Small intestine (tissue), 7 donors: Measurements from ENCODE around the gene THBS1. TPM values are rescaled to one million over a fixed set of nuclear protein-coding genes. Genes with fewer than 3 reads are reported as not detected.
A peak's percentile ranks its signal among the peaks of the same experiment; 100 is the strongest.

Experiments used
- DNase-seq, 2 donors: peaks; one replicate each; pipeline versions ENCODE4 v3.0.0 to v3.0.0-alpha.2; 2013
- FAIRE-seq: peaks from 2 replicates; lab custom pipeline; 2012; peaks lifted over from hg19 to GRCh38; lab: Jason Lieb, UNC
- H3K27ac ChIP-seq, 3 donors: one replicate each; pipeline ENCODE4 v1.5.1; 2013; ENCODE audit warnings: low read length in 2 of 3, mild to moderate bottlenecking in 2 of 3, control low read depth in 1 of 3, inconsistent platforms in 1 of 3, low read depth in 1 of 3, moderate library complexity in 1 of 3
- H3K27me3 ChIP-seq, 3 donors: one replicate each; pipeline ENCODE4 v1.6.1; 2013; ENCODE audit warnings: low read length in 3 of 3, inconsistent platforms in 1 of 3; ENCODE audit not compliant: control insufficient read depth in 3 of 3, insufficient read depth in 3 of 3
- H3K36me3 ChIP-seq, 3 donors: one replicate each; pipeline ENCODE4 v1.6.1; 2013; ENCODE audit warnings: low read length in 3 of 3, inconsistent platforms in 1 of 3, low read depth in 1 of 3, mild to moderate bottlenecking in 1 of 3, moderate library complexity in 1 of 3; ENCODE audit not compliant: control insufficient read depth in 3 of 3, insufficient read depth in 2 of 3
- H3K4me1 ChIP-seq, 3 donors: one replicate each; pipeline ENCODE4 v1.6.1; 2013; ENCODE audit warnings: low read length in 2 of 3, inconsistent platforms in 1 of 3, low read depth in 1 of 3, mild to moderate bottlenecking in 1 of 3, moderate library complexity in 1 of 3; ENCODE audit not compliant: control insufficient read depth in 3 of 3, insufficient read depth in 2 of 3
- H3K4me3 ChIP-seq, 3 donors: one replicate each; pipeline ENCODE4 v1.5.1; 2013; ENCODE audit warnings: low read length in 3 of 3, control low read depth in 1 of 3, inconsistent platforms in 1 of 3, low read depth in 1 of 3, mild to moderate bottlenecking in 1 of 3, moderate library complexity in 1 of 3
- H3K9me3 ChIP-seq, 2 donors: one replicate each; pipeline ENCODE4 v1.6.1; 2013; ENCODE audit warnings: low read depth in 1 of 2, low read length in 1 of 2; ENCODE audit not compliant: control insufficient read depth in 2 of 2, insufficient read depth in 1 of 2
- WGBS, 3 donors: extraction: QIAGEN DNeasy Blood & Tissue Kit; methylation state at CpG; one replicate each; pipeline ENCODE4 v1.1.7; 2013; 5-methylcytosine and 5-hydroxymethylcytosine counted together
- polyA plus RNA-seq, 4 donors: library from polyadenylated mRNA; stranded (reverse) in 3 of 4; unstranded in 1 of 4; fragments of 200-250 nt in 3 of 4; fragments of 120-200 nt in 1 of 4; gene quantifications; one replicate each; pipeline versions ENCODE4 v1.2.1 to v1.2.3, GENCODE V29; 2013
- donor health status: healthy with polysubstance abuse.
- donor health status: control.
- donor health status: control.
- donor health status: Bipolar disorder and iron deficiency.
- donor health status: healthy.

The THBS1 gene
- polyA plus RNA-seq, 4 donors: 2.0 to 69.8 (median 34.3) TPM

- Histone ChIP-seq H3K36me3 (no peaks in the 10 kb centered on the region), H3K27ac (peak overlapping the region; percentile 6 to 80 (median 71)), H3K9me3 (peaks cover 0 to 4% of the 10 kb centered on the region in 2 donors), H3K4me3 (no peak overlapping the region), H3K4me1 (peaks cover 0 to 10% (median 8%) of the 10 kb centered on the region in 3 donors), H3K27me3 (no peaks in the 10 kb centered on the region)
- DNase-seq (peak in 1 of 2 donors; percentile 54), FAIRE-seq (no peak)
- WGBS, 3 donors: 14 to 42% (median 27%) methylated on average over 4 of the region's 4 CpGs
Observed at GRCh38 chr15:39623529-39623931, 42.7 kb downstream of the THBS1 start.

- Histone ChIP-seq H3K9me3 (peaks cover 0 to 4% of the 10 kb centered on the region in 2 donors), H3K4me1 (peaks cover 0 to 17% (median 15%) of the 10 kb centered on the region in 3 donors), H3K27ac (peak overlapping the region; percentile 25 to 95 (median 67)), H3K27me3 (no peaks in the 10 kb centered on the region), H3K36me3 (no peaks in the 10 kb centered on the region), H3K4me3 (no peak overlapping the region)
- FAIRE-seq (no peak), DNase-seq (peak in 1 of 2 donors; percentile 60)
- 48 to 80% (median 78%) methylated on average over 6 of the region's 6 CpGs for WGBS, 3 donors
Observed at GRCh38 chr15:39624806-39625205, 43.9 kb downstream of the THBS1 start.

GRCh38 chr15:39625451-39625850, 44.6 kb downstream of the THBS1 start:
- peaks cover 0 to 17% (median 15%) of the 10 kb centered on the region in 3 donors for H3K4me1 ChIP-seq
- H3K27ac ChIP-seq: peak overlapping the region; percentile 25 to 86 (median 67)
- H3K4me3 ChIP-seq: no peak overlapping the region
- FAIRE-seq (no peak), DNase-seq (no peak)
- no peaks in the 10 kb centered on the region for H3K27me3 ChIP-seq
- H3K9me3 ChIP-seq: peaks cover 0 to 4% of the 10 kb centered on the region in 2 donors
- no peaks in the 10 kb centered on the region for H3K36me3 ChIP-seq
- WGBS, 3 donors: 45 to 68% (median 63%) methylated on average over 4 of the region's 4 CpGs

GRCh38 chr15:39625856-39626255, 45.0 kb downstream of the THBS1 start:
- DNase-seq (no peak), FAIRE-seq (no peak)
- Histone ChIP-seq H3K27ac (peak overlapping the region; percentile 25 to 67 (median 32)), H3K27me3 (no peaks in the 10 kb centered on the region), H3K4me3 (no peak overlapping the region), H3K36me3 (no peaks in the 10 kb centered on the region), H3K9me3 (peaks cover 0 to 4% of the 10 kb centered on the region in 2 donors), H3K4me1 (peaks cover 0 to 17% (median 15%) of the 10 kb centered on the region in 3 donors)

- Histone ChIP-seq H3K4me1 (peaks cover 0 to 17% (median 15%) of the 10 kb centered on the region in 3 donors), H3K36me3 (no peaks in the 10 kb centered on the region), H3K9me3 (peaks cover 0 to 4% of the 10 kb centered on the region in 2 donors), H3K4me3 (no peak overlapping the region), H3K27me3 (no peaks in the 10 kb centered on the region), H3K27ac (peak overlapping the region in 2 of 3 donors; percentile 54 to 72)
- DNase-seq: no peak
- FAIRE-seq: no peak
- 88 to 94% (median 93%) methylated on average over 3 of the region's 3 CpGs for WGBS, 3 donors
Observed at GRCh38 chr15:39627451-39628143, 46.7 kb downstream of the THBS1 start.

GRCh38 chr15:39628144-39628508, 47.2 kb downstream of the THBS1 start:
- H3K36me3 ChIP-seq: no peaks in the 10 kb centered on the region
- DNase-seq (no peak), FAIRE-seq (no peak)
- WGBS, 3 donors: 74 to 82% (median 74%) methylated on average over 5 of the region's 5 CpGs
- H3K9me3 ChIP-seq: peaks cover 0 to 4% of the 10 kb centered on the region in 2 donors
- H3K4me3 ChIP-seq: no peak overlapping the region
- H3K27ac ChIP-seq: peak overlapping the region in 2 of 3 donors; percentile 71 to 72
- peaks cover 0 to 17% (median 11%) of the 10 kb centered on the region in 3 donors for H3K4me1 ChIP-seq
- H3K27me3 ChIP-seq: no peaks in the 10 kb centered on the region

GRCh38 chr15:39628546-39629257, 47.8 kb downstream of the THBS1 start:
- peaks cover 0 to 17% (median 11%) of the 10 kb centered on the region in 3 donors for H3K4me1 ChIP-seq
- H3K4me3 ChIP-seq: no peak overlapping the region
- peaks cover 0 to 4% of the 10 kb centered on the region in 2 donors for H3K9me3 ChIP-seq
- no peak for DNase-seq
- no peak for FAIRE-seq
- no peaks in the 10 kb centered on the region for H3K27me3 ChIP-seq
- H3K27ac ChIP-seq: peak overlapping the region; percentile 42 to 81 (median 71)
- 61 to 82% (median 80%) methylated on average over 9 of the region's 9 CpGs for WGBS, 3 donors
- H3K36me3 ChIP-seq: no peaks in the 10 kb centered on the region

GRCh38 chr15:39629371-39629770, 48.5 kb downstream of the THBS1 start:
- Histone ChIP-seq H3K9me3 (peaks cover 0 to 4% of the 10 kb centered on the region in 2 donors), H3K4me1 (peaks cover 0 to 17% (median 11%) of the 10 kb centered on the region in 3 donors), H3K27ac (peak overlapping the region; percentile 42 to 81 (median 71)), H3K36me3 (no peaks in the 10 kb centered on the region), H3K27me3 (no peaks in the 10 kb centered on the region), H3K4me3 (no peak overlapping the region)
- DNase-seq (peak; percentile 42 to 53), FAIRE-seq (no peak)
- 38 to 57% (median 46%) methylated on average over 5 of the region's 5 CpGs for WGBS, 3 donors
